Hematopoietic multipotent progenitor cell (in vitro differentiated cells): ENCODE results near the gene PEX26. TPM values are rescaled to one million over a fixed set of nuclear protein-coding genes. Genes with fewer than 3 reads are reported as not detected.
"Not testable (repeated sequence)": the region's sequence is repeated elsewhere in the genome, so short reads cannot be mapped to it uniquely, and the experiment has no call there.

Experiments used
- DNase-seq, 3 donors: peaks; one replicate each; pipeline ENCODE4 v3.0.0-alpha.2; 2011 to 2015; ENCODE audit warnings: low read depth in 2 of 3, low spot score in 2 of 3
- total RNA-seq: library from RNA; depleted of rRNA; stranded (reverse); fragments of >200 nt; gene quantifications from one replicate; pipeline ENCODE4 v1.2.3, GENCODE V29; 2012

PEX26 gene
- total RNA-seq, 1 donor: 21.3 TPM

- no peak for DNase-seq
These were observed 15.9 kb downstream of the PEX26 start for GRCh38 chr22:18093661-18094060.

GRCh38 chr22:18095101-18095805 lies 17.5 kb downstream of the PEX26 start:
- no peak for DNase-seq

DNA sequence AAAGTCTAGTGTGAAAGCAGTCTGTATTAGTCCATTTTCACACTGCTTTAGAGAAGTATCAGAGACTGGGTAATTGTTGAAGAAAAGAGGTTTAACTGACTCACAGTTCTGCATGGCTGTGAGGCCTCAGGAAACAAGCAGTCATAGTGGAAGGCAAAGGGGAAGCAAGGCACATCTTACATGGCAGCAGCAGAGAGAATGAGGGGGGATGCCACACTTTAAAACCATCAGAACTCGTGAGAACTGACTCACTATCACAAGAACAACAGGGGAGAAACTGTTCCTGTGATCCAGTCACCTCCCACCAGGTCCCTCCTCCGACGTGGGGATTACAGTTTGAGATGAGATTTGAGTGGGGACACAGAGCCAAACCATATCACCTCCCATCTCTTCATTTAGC lies 19.0 kb downstream of the PEX26 start:
- DNase-seq: peak in 1 of 3 donors; percentile 48

DNA sequence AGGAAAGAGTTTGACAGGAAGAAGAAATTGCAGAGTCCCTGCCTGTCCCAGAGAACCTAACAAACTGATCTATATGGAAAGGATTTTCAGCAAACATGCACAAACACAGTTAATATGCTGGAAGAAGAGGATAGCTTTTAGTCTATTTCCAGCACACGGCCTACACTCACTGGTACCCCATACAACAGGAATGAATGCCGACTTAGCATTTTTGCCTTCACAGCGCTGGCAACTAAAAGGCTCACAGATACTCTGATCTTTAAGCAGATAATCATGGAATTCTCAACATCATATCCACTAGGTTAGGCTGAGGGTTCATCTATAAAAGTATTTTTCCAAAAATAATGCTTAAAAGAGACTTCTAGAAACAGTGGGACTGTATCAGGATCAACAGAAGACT lies 23.0 kb downstream of the PEX26 start:
- no peak for DNase-seq

- DNase-seq: no peak
These were observed 23.7 kb downstream of the PEX26 start for GRCh38 chr22:18101536-18101935.

- no peak for DNase-seq
These were observed 25.9 kb downstream of the PEX26 start for GRCh38 chr22:18103527-18104269.

DNA sequence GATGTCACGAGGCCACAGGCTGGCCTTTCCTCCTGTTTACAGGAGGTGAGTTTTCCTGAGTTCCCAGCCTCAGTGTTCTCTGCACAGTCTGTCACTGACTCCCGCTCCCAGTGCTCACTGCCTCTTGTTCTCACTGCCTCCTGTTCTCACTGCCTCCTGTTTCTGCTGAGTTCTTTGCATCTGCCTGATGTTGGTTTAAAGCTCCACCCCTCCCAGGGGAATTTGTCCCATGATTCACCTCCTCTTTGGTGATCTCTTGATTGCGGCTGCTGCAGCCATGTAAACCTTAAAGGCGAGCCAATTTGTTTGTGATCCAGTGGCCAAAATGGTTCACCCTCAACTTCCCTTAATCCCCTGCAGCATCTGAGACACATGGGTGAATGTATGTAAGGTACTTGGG lies 26.8 kb downstream of the PEX26 start:
- DNase-seq: no peak

DNA sequence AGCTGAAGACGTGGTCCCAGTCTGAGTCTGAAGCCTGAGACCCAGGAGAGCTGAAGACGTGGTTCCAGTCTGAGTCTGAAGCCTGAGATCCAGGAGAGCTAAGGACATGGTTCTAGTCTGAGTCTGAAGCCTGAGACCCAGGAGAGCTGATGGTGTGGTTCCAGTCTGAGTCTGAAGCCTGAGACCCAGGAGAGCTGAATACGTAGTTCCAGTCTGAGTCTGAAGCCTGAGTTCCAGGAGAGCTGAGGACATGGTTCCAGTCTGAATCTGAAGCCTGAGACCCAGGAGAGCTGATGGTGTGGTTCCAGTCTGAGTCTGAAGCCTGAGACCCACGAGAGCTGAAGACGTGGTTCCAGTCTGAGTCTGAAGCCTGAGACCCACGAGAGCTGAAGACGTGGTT lies 28.2 kb downstream of the PEX26 start:
- not testable (repeated sequence) for DNase-seq

- DNase-seq: not testable (repeated sequence)
These were observed 29.0 kb downstream of the PEX26 start for GRCh38 chr22:18106550-18107341.

GRCh38 chr22:18108187-18108586 lies 30.4 kb downstream of the PEX26 start:
- no peak for DNase-seq

DNA sequence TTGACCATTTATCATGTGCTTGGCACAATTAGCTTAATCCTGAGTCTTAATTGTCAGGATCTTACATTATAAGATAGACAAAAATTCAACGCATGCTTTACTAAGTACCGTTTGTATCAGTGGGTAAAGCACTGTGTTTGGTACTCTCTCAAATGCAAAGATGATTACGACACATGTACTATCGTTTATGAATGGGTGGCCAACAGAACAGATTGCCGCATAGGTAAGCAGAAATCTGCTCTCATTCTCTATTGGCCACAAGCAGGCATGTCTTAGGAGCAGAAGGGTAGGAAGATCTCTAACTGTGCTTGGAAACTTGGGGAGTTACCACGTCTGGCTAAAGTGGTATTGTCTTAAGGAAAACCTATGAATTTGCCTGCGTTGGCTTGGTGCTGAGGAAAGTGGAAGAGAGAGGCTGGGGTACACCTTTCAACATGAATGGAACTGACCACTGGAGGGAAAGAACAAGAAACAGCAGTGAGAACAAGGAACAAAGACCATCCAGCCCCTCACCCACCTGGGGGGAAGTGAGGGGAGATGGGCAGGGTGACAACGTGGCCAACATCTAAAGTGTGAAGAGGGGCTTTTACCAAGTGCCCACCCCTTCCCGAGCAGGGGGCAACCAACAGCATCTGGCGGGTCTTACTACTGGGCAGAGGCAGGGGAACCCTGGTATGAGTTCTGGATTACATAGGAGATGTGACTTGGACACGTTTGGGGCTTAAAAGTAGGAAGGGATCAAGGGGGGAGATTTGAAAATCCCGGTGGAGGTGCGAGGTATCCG lies 31.8 kb downstream of the PEX26 start:
- no peak for DNase-seq

DNA sequence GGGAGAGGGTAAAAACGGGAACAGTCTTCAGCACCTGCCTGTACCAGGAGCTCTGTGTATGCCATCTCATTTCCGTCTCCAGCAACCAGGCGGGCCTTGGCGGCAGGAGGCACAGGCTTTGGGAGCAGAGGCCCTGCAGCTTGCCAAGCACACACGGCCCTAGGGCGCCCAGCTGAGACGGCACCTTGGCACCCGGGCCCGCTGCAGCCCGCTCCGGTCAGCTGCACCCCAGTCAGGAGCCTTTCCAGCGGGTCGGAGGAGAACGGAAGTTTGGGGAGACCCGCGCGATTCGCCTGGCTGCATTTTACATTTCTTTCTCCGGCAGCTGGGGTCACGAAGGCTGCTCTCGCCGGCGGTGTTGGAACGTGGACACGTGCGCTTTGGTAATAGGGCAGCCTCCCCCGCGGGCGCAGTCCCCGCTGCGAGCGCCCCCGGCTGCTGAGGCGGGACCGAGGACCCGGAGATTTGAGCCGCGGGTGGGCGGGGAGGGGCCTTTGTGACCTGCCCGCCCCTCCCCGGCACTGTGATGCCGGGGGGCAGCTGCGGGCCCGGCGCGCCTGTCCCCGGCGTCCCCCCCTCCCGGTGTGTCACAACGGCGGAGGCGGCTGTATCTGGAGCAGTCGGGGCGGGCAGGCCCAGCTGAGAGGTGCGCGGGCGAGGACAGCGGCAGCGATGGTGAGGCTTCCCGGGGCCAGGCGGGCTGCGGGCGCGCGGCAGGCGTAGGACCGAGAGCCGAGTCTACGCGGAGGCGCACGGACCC lies 32.6 kb downstream of the PEX26 start, which contains the start of gene TUBA8:
TUBA8 (plus strand) TSS at position 616 of the 760 bp plus-strand sequence; CDS start at position 673, 57 bp downstream.
- DNase-seq: peak in 2 of 3 donors; percentile 17 to 33

GRCh38 chr22:18110954-18111758 lies 33.4 kb downstream of the PEX26 start:
- DNase-seq: no peak

- no peak for DNase-seq
These were observed 34.1 kb downstream of the PEX26 start for GRCh38 chr22:18111759-18112330.

DNA sequence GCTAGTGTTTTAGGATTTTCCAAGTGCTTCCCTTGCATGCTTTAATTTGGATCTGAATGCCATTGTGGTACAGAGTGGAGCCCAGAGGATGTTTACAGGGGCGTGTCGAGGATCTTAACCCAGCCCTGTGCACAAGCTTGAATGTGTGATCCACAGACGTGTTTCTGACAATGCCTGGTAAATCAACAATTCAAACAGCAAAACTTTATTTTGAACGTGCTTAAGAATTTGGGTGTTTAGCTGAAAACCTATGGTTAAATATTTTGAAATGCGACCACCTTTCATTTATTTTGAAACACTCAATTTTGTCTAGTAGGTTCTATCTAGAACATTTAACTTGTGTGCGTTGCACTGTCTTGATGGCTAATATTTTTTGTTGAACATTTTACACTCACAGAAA lies 34.6 kb downstream of the PEX26 start:
- no peak for DNase-seq

DNA sequence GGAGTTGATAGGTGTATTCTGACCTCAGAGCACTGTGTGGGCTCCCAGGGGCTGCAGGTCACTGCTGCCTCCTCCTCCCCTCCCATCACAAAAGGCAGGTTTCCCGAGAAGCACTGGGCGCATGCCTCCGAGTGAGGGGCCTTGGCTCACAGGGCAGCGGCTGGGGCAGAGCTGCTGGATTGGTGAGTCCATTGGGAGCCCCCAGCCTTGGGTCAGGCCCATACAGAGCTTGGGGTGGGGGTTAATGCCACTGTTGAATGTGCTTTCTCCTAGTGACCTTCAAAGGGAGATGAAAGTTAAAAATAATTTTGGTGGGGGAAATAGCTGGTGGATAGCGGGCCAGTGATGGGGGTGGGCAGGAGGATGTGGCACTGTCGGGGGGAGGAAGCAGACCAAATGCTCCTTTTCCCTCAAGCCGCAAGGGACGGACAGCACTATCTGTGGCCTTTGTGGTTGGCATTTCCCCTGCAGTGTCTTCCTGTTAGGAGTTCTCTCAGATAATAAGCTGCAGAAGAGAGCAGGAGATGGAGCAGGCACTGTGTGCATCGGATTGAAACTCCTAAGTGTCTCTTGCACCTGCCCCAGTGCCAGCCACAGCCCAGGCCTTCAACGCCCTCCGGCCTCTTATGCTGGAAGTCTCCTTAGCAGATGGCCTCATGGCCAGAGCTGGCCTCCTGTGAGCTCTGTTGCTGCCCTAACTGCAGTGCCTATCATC lies 36.0 kb downstream of the PEX26 start:
- peak in 2 of 3 donors; percentile 25 to 61 for DNase-seq

- DNase-seq: no peak
These were observed 36.7 kb downstream of the PEX26 start for GRCh38 chr22:18114495-18114894.
